K562 (cell line): ENCODE results near the gene NIPAL1.

Experiments used
- CBX5 ChIP-seq: IDR thresholded peaks from 2 replicates; pipeline ENCODE4 v1.6.1; 2014; ENCODE audit warnings: low read depth, borderline replicate concordance
- CTCF ChIP-seq, 3 experiments: IDR thresholded peaks in 2 of 3; conservative IDR thresholded peaks in 1 of 3; 2 replicates each; pipeline ENCODE4 v1.5.1; 2011 to 2012; ENCODE audit warnings: low read length in 3 of 3, mild to moderate bottlenecking in 3 of 3, control low read depth in 2 of 3, improper control_type of control experiment in 1 of 3, inconsistent platforms in 1 of 3, low read depth in 1 of 3, mixed read lengths in 1 of 3, moderate library complexity in 1 of 3; ENCODE audit not compliant: insufficient read depth in 2 of 3
- GATA2 ChIP-seq: sonication (generic); formaldehyde crosslinking; IDR thresholded peaks from 2 replicates; pipeline ENCODE4 v1.4.0; 2020; ENCODE audit warnings: mild to moderate bottlenecking, missing genetic modification reagents
- MTA3 ChIP-seq: fragments of 450-650 bp; formaldehyde crosslinking; IDR thresholded peaks from 2 replicates; pipeline ENCODE4 v1.6.1; 2017; ENCODE audit warnings: mild to moderate bottlenecking, borderline replicate concordance
- RERE ChIP-seq: sonication (generic); formaldehyde crosslinking; IDR thresholded peaks from 2 replicates; pipeline ENCODE4 v1.8.0; 2023; ENCODE audit warnings: missing genetic modification reagents, mild to moderate bottlenecking, borderline replicate concordance
- SP2 ChIP-seq: IDR thresholded peaks from 2 replicates; pipeline ENCODE4 v1.6.1; 2011; ENCODE audit warnings: mild to moderate bottlenecking, low read depth, low read length, moderate library complexity; ENCODE audit not compliant: poor library complexity, severe bottlenecking; ENCODE audit errors: extremely low read depth
- STAG1 ChIP-seq: sonication (generic); formaldehyde crosslinking; IDR thresholded peaks from 2 replicates; pipeline ENCODE4 v1.5.0; 2020; ENCODE audit warnings: missing genetic modification reagents, borderline replicate concordance
- TAF1 ChIP-seq: IDR thresholded peaks from 2 replicates; pipeline ENCODE4 v1.6.1; 2011; ENCODE audit warnings: mild to moderate bottlenecking, low read length, moderate library complexity; ENCODE audit not compliant: insufficient read depth, control insufficient read depth, severe bottlenecking; ENCODE audit errors: extremely low read depth
- ZZZ3 ChIP-seq: fragments of 450-650 bp; IDR thresholded peaks from 2 replicates; pipeline ENCODE4 v1.6.1; 2016; ENCODE audit warnings: antibody characterized with exemption, mild to moderate bottlenecking, moderate library complexity
- TF ChIP-seq, protein P1 (sequence below): sonication (generic); formaldehyde crosslinking; IDR thresholded peaks from 2 replicates; pipeline ENCODE4 v1.5.0; 2020; ENCODE audit warnings: missing genetic modification reagents

DNA sequence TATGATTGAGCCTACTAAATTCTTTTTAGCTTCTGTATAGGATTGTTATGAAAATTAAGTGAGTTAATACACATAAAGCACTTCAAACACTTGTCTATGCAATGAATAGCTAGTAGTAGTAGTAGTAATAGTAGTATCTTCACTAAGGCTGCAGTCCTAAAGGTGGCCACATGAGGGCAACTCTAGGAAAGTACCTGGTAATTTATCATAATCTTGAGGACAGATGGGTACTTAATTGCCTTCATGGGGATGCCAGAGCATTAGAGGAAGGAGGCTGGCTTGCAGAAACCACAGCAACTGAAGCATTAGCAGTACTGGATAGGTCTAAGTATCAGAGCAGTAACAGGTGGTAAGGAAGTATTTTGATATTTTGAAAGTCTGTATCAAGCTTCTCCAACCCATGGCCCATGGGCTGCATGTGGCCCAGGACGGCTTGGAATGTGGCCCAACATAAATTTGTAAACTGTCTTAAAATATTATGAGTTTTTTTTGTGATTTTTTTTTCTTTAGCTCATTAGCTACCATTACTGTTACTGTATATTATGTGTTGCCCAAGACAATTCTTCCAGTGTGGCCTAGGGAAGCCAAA, 17.3 kb downstream of the NIPAL1 start:
- TF ChIP-seq RERE (no peak), CTCF (IDR thresholded peaks at IDR 0.05 in 2 of 3, conservative IDR thresholded peaks at IDR 0.05 in 1 of 3; ENCODE audit: insufficient read depth in 2 of 3, low read depth in 1 of 3, low read length in 3 of 3) (peak; percentile 51 to 55 (median 52); a peak in 4 of 6 replicates), TAF1 (no peak), STAG1 (CRISPR knock-in tag) (no peak), GATA2 (CRISPR knock-in tag) (no peak), ZZZ3 (no peak), SP2 (no peak), CBX5 (no peak), MTA3 (no peak)
- TF ChIP-seq, protein P1, sequence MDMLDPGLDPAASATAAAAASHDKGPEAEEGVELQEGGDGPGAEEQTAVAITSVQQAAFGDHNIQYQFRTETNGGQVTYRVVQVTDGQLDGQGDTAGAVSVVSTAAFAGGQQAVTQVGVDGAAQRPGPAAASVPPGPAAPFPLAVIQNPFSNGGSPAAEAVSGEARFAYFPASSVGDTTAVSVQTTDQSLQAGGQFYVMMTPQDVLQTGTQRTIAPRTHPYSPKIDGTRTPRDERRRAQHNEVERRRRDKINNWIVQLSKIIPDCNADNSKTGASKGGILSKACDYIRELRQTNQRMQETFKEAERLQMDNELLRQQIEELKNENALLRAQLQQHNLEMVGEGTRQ (CRISPR knock-in tag) = no peak
